Left lung (tissue), 10 donors: ENCODE measurements around the gene SRPX. TPM values are rescaled to one million over a fixed set of nuclear protein-coding genes. Genes with fewer than 3 reads are reported as not detected.

Experiments
- ATAC-seq: fragments of 200-7000 bp; cut with Tn5 transposase; one replicate; pipeline ENCODE4 v1.9.1; 2020; ENCODE audit warnings: moderate library complexity
- DNase-seq, 4 donors: peaks; one replicate each; pipeline ENCODE4 v3.0.0-alpha.2; 2013 to 2020
- H3K27ac ChIP-seq, 2 donors: fragments of 200-600 bp; sonication (generic) in 1 of 2; one replicate each; pipeline versions ENCODE4 v1.5.0 to v1.8.0; 2020 to 2021
- H3K27me3 ChIP-seq, 2 donors: fragments of 200-600 bp; sonication (generic) in 1 of 2; one replicate each; pipeline versions ENCODE4 v1.5.0 to v1.8.0; 2020 to 2021
- H3K36me3 ChIP-seq, 2 donors: fragments of 200-600 bp; sonication (generic) in 1 of 2; one replicate each; pipeline versions ENCODE4 v1.5.0 to v1.8.0; 2020 to 2021
- H3K4me1 ChIP-seq, 2 donors: fragments of 200-600 bp; one replicate each; pipeline ENCODE4 v1.8.0; 2021
- H3K4me3 ChIP-seq, 2 donors: fragments of 200-600 bp; sonication (generic) in 1 of 2; one replicate each; pipeline versions ENCODE4 v1.5.0 to v1.8.0; 2020 to 2021; ENCODE audit warnings: mild to moderate bottlenecking in 1 of 2
- H3K9me3 ChIP-seq, 2 donors: fragments of 200-600 bp; sonication (generic) in 1 of 2; one replicate each; pipeline versions ENCODE4 v1.5.0 to v1.8.0; 2020 to 2021
- CTCF ChIP-seq, 2 donors: fragments of 200-600 bp; sonication (generic) in 1 of 2; IDR thresholded peaks; one replicate each; pipeline versions ENCODE4 v1.5.0 to v1.8.0; 2021; ENCODE audit warnings: antibody characterized with exemption in 2 of 2
- intact Hi-C, 2 donors: fragments of 100-400 bp; cut with DNase I; formaldehyde crosslinking; loops; one replicate each; pipeline versions ENCODE4 v1.11.2 to v1.14.2; 2022
- polyA plus RNA-seq, 6 donors: library from polyadenylated mRNA; unstranded; fragments of 120-200 nt; gene quantifications; one replicate each; pipeline ENCODE4 v1.2.1, GENCODE V29; 2013; ENCODE audit not compliant: insufficient read length in 6 of 6
- total RNA-seq, 2 donors: library from RNA; stranded (reverse); fragmentation: NEBNext Ultra II Directional; extraction: Animal tissue kit (Norgen Biotek cat#: 25700); gene quantifications; one replicate each; pipeline ENCODE4 v1.2.1, GENCODE V29; 2021
- donor health status: DM: no; HTN: yes; CAD: no.
- donor health status: DM: no; HTN: no; CAD: no.

The SRPX gene
- total and polyA plus RNA-seq, 8 donors = 27.0 to 54.6 (median 32.3) TPM

- ATAC-seq (no peak), DNase-seq (no peak)
- Histone ChIP-seq H3K27ac (no peak overlapping the region), H3K36me3 (no peaks in the 10 kb centered on the region), H3K9me3 (no peaks in the 10 kb centered on the region), H3K27me3 (no peaks in the 10 kb centered on the region), H3K4me1 (no peaks in the 10 kb centered on the region), H3K4me3 (no peak overlapping the region)
- TF ChIP-seq CTCF (IDR thresholded peaks at IDR 0.05) = no peak
- intact Hi-C loops = no loop called here
Observed at GRCh38 chrX:38149016-38149415, 71.7 kb downstream of the SRPX start.

GRCh38 chrX:38142610-38143009, 78.1 kb downstream of the SRPX start:
- Histone ChIP-seq H3K4me1 (no peaks in the 10 kb centered on the region), H3K9me3 (no peaks in the 10 kb centered on the region), H3K27ac (no peak overlapping the region), H3K4me3 (no peak overlapping the region), H3K36me3 (no peaks in the 10 kb centered on the region), H3K27me3 (peaks cover 0 to 6% of the 10 kb centered on the region in 2 donors)
- TF ChIP-seq CTCF (IDR thresholded peaks at IDR 0.05) = no peak
- ATAC-seq (peak; percentile 33), DNase-seq (peak in 1 of 4 donors; percentile 10)
- intact Hi-C loops = no loop called here

GRCh38 chrX:38138900-38139299, 81.8 kb downstream of the SRPX start:
- no peak overlapping the region for H3K27ac ChIP-seq
- TF ChIP-seq CTCF (IDR thresholded peaks at IDR 0.05) = no peak
- intact Hi-C loops = no loop called here
- DNase-seq = no peak
- H3K4me3 ChIP-seq = no peak overlapping the region
- H3K36me3 ChIP-seq = no peaks in the 10 kb centered on the region
- no peaks in the 10 kb centered on the region for H3K9me3 ChIP-seq
- H3K4me1 ChIP-seq = no peaks in the 10 kb centered on the region
- ATAC-seq = no peak
- peaks cover 0 to 6% of the 10 kb centered on the region in 2 donors for H3K27me3 ChIP-seq

GRCh38 chrX:38138157-38138891, 82.3 kb downstream of the SRPX start:
- DNase-seq (no peak), ATAC-seq (no peak)
- Histone ChIP-seq H3K27ac (no peak overlapping the region), H3K9me3 (no peaks in the 10 kb centered on the region), H3K36me3 (no peaks in the 10 kb centered on the region), H3K4me3 (no peak overlapping the region), H3K4me1 (no peaks in the 10 kb centered on the region), H3K27me3 (peaks cover 0 to 6% of the 10 kb centered on the region in 2 donors)
- intact Hi-C loops = no loop called here
- no peak for TF ChIP-seq CTCF (IDR thresholded peaks at IDR 0.05)

- no peak for DNase-seq
- no peaks in the 10 kb centered on the region for H3K4me1 ChIP-seq
- ATAC-seq = no peak
- intact Hi-C loops = no loop called here
- H3K27me3 ChIP-seq = no peaks in the 10 kb centered on the region
- no peaks in the 10 kb centered on the region for H3K36me3 ChIP-seq
- H3K4me3 ChIP-seq = no peak overlapping the region
- no peak overlapping the region for H3K27ac ChIP-seq
- TF ChIP-seq CTCF (IDR thresholded peaks at IDR 0.05) = no peak
- no peaks in the 10 kb centered on the region for H3K9me3 ChIP-seq
Observed at GRCh38 chrX:38129366-38129765, 91.3 kb downstream of the SRPX start.
